ENCODE measurements around the gene SPTBN4. TPM values are rescaled to one million over a fixed set of nuclear protein-coding genes. Genes with fewer than 3 reads are reported as not detected.
A peak's percentile ranks its signal among the peaks of the same experiment; 100 is the strongest.

SPTBN4 gene
- total RNA-seq, 1 donor from 2014 or later = 0.41 TPM

DNA sequence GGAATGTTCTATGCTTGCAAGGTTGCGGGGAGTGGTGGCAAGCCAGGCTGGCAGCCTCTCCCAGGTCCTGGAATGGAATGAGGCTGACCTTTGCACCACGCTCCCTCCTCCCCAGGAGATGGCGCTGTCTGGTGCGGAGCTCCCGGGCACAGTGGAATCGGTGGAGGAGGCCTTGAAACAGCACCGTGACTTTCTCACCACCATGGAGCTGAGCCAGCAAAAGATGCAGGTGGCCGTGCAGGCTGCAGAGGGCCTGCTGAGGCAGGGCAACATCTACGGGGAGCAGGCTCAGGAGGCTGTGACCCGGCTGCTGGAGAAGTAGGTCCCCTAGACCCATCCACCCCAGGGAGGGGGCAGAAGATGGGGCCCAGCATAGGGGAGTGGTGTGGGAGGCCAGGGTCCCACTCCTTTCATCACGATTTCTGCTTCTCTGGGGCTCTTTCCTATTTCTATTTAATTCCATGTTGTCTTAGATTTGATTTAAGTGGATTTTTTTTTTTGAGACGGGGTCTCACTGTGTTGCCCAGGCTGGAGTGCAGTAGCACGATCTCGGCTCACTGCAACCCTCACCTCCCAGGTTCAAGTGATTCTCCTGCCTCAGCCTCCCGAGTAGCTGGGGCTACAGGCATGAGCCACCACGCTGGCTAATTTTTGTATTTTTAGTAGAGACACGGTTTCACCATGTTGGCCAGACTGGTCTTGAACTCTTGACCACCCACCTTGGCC, 56.7 kb downstream of the SPTBN4 start:
- no peak overlapping the region for H2AFZ ChIP-seq (ENCODE audit: low read depth, low read length)
- H3K4me2 ChIP-seq (ENCODE audit: low read length) = no peak overlapping the region
- peaks cover 5% of the 10 kb centered on the region for H3K36me3 Mint-ChIP-seq (ENCODE audit: low read depth, unreplicated experiment)

DNA sequence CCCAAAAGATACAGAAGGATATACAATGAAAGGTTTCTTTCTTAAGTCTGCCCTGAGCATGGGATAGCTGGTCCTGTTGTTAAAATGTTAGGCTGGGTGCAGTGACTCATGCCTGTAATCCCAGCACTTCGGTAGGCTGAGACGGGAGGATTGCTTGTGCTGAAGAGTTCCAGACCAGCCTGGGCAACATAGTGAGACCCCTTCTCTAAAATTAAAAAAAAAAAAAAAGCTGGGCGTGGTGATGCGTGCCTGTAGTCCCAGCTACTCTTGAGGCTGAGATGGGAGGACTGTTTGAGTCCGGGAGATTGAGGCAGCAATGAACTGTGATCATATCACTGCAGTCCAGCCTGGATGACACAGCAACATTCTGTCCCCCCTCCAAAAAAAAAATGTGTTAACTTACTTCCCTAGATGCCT, 57.3 kb downstream of the SPTBN4 start:
- Mint-ChIP-seq H3K4me3 (ENCODE audit: unreplicated experiment) (no peak overlapping the region), H3K4me1 (ENCODE audit: low read depth, unreplicated experiment) (no peaks in the 10 kb centered on the region), H3K27ac (ENCODE audit: unreplicated experiment) (no peak overlapping the region), H3K36me3 (ENCODE audit: low read depth, unreplicated experiment) (peaks cover 5% of the 10 kb centered on the region), H3K27me3 (ENCODE audit: low read depth, unreplicated experiment) (peaks cover 47% of the 10 kb centered on the region), H3K9me3 (ENCODE audit: unreplicated experiment) (peaks cover 8% of the 10 kb centered on the region)
- Histone ChIP-seq H3K27ac (ENCODE audit: low read depth, low read length) (no peak overlapping the region), H3K36me3 (ENCODE audit: insufficient read depth, low read length) (no peaks in the 10 kb centered on the region), H4K20me1 (ENCODE audit: insufficient read depth, low read length) (no peaks in the 10 kb centered on the region), H3K9ac (ENCODE audit: low read length) (no peak overlapping the region), H3K4me2 (ENCODE audit: low read length) (no peak overlapping the region), H2AFZ (ENCODE audit: low read depth, low read length) (no peak overlapping the region), H3K9me3 (ENCODE audit: insufficient read depth, low read depth, low read length) (no peaks in the 10 kb centered on the region), H3K79me2 (ENCODE audit: insufficient read depth, low read length) (no peaks in the 10 kb centered on the region), H3K4me3 (ENCODE audit: insufficient read depth, low read depth, low read length) (no peak overlapping the region), H3K27me3 (ENCODE audit: insufficient read depth, low read length) (peaks cover 11% of the 10 kb centered on the region), H3K4me1 (ENCODE audit: insufficient read depth, low read length) (no peaks in the 10 kb centered on the region)
- DNase-seq (ENCODE audit: low read depth) (no peak), FAIRE-seq (no peak)
- TF ChIP-seq, protein P1, sequence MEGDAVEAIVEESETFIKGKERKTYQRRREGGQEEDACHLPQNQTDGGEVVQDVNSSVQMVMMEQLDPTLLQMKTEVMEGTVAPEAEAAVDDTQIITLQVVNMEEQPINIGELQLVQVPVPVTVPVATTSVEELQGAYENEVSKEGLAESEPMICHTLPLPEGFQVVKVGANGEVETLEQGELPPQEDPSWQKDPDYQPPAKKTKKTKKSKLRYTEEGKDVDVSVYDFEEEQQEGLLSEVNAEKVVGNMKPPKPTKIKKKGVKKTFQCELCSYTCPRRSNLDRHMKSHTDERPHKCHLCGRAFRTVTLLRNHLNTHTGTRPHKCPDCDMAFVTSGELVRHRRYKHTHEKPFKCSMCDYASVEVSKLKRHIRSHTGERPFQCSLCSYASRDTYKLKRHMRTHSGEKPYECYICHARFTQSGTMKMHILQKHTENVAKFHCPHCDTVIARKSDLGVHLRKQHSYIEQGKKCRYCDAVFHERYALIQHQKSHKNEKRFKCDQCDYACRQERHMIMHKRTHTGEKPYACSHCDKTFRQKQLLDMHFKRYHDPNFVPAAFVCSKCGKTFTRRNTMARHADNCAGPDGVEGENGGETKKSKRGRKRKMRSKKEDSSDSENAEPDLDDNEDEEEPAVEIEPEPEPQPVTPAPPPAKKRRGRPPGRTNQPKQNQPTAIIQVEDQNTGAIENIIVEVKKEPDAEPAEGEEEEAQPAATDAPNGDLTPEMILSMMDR (IDR thresholded peaks at IDR 0.05; ENCODE audit: insufficient read depth, low read depth, low read length) = no peak
- TF ChIP-seq EZH2 (IDR thresholded peaks at IDR 0.05; ENCODE audit: insufficient read depth, low read length) = no peak

More for the DNA sequence above, 56.7 kb downstream of the SPTBN4 start:
- peak; percentile 22 for DNase-seq (ENCODE audit: low read depth)
- H3K9me3 ChIP-seq (ENCODE audit: insufficient read depth, low read depth, low read length) = no peaks in the 10 kb centered on the region
- FAIRE-seq = no peak
- Mint-ChIP-seq H3K4me3 (ENCODE audit: unreplicated experiment) (no peak overlapping the region), H3K9me3 (ENCODE audit: unreplicated experiment) (peaks cover 8% of the 10 kb centered on the region), H3K4me1 (ENCODE audit: low read depth, unreplicated experiment) (no peaks in the 10 kb centered on the region), H3K27me3 (ENCODE audit: low read depth, unreplicated experiment) (peaks cover 51% of the 10 kb centered on the region), H3K27ac (ENCODE audit: unreplicated experiment) (no peak overlapping the region)
- H3K79me2 ChIP-seq (ENCODE audit: insufficient read depth, low read length) = no peaks in the 10 kb centered on the region
- H3K27ac ChIP-seq (ENCODE audit: low read depth, low read length) = no peak overlapping the region
- no peak for TF ChIP-seq EZH2 (IDR thresholded peaks at IDR 0.05; ENCODE audit: insufficient read depth, low read length)
- TF ChIP-seq, protein P1 (IDR thresholded peaks at IDR 0.05; ENCODE audit: insufficient read depth, low read depth, low read length) = peak; percentile 51
- H3K27me3 ChIP-seq (ENCODE audit: insufficient read depth, low read length) = peaks cover 15% of the 10 kb centered on the region
- H4K20me1 ChIP-seq (ENCODE audit: insufficient read depth, low read length) = no peaks in the 10 kb centered on the region
- H3K9ac ChIP-seq (ENCODE audit: low read length) = no peak overlapping the region
- no peaks in the 10 kb centered on the region for H3K4me1 ChIP-seq (ENCODE audit: insufficient read depth, low read length)
- no peak overlapping the region for H3K4me3 ChIP-seq (ENCODE audit: insufficient read depth, low read depth, low read length)
- no peaks in the 10 kb centered on the region for H3K36me3 ChIP-seq (ENCODE audit: insufficient read depth, low read length)

DNA sequence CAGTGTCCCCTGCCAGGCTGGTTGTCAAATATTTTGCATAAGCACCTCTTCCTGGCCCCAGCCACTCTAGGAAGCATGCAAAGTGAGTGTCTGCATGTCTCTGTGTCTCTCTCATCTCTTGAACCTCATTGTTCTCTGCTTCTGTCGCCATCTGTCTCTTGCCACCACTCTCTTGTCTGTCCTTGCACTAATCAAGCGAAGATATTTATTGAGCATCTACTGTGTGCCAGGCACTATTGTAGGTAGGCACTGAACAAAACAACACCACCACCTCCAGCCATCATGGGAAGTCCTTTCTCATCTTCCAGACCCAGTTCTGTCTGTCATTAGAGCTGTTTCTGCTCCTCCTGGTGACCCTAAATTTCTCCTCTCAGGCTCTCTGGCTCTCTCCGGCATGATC, 57.9 kb downstream of the SPTBN4 start:
- peaks cover 48% of the 10 kb centered on the region for H3K27me3 Mint-ChIP-seq (ENCODE audit: low read depth, unreplicated experiment)
- H3K9me3 Mint-ChIP-seq (ENCODE audit: unreplicated experiment) = peaks cover 8% of the 10 kb centered on the region
- no peak overlapping the region for H3K27ac Mint-ChIP-seq (ENCODE audit: unreplicated experiment)

More for the DNA sequence above, 57.9 kb downstream of the SPTBN4 start:
- H3K9me3 ChIP-seq (ENCODE audit: insufficient read depth, low read depth, low read length) = no peaks in the 10 kb centered on the region
- H3K27ac ChIP-seq (ENCODE audit: low read depth, low read length) = no peak overlapping the region
- H4K20me1 ChIP-seq (ENCODE audit: insufficient read depth, low read length) = no peaks in the 10 kb centered on the region
- TF ChIP-seq, protein P1 (IDR thresholded peaks at IDR 0.05; ENCODE audit: insufficient read depth, low read depth, low read length) = no peak
- TF ChIP-seq EZH2 (IDR thresholded peaks at IDR 0.05; ENCODE audit: insufficient read depth, low read length) = no peak
- H2AFZ ChIP-seq (ENCODE audit: low read depth, low read length) = no peak overlapping the region
- peaks cover 5% of the 10 kb centered on the region for H3K36me3 Mint-ChIP-seq (ENCODE audit: low read depth, unreplicated experiment)
- H3K36me3 ChIP-seq (ENCODE audit: insufficient read depth, low read length) = no peaks in the 10 kb centered on the region
- FAIRE-seq (no peak), DNase-seq (ENCODE audit: low read depth) (no peak)
- no peaks in the 10 kb centered on the region for H3K79me2 ChIP-seq (ENCODE audit: insufficient read depth, low read length)
- peak overlapping the region; percentile 22 for H3K4me3 Mint-ChIP-seq (ENCODE audit: unreplicated experiment)
- H3K4me1 Mint-ChIP-seq (ENCODE audit: low read depth, unreplicated experiment) = no peaks in the 10 kb centered on the region
- H3K4me2 ChIP-seq (ENCODE audit: low read length) = no peak overlapping the region
- peaks cover 10% of the 10 kb centered on the region for H3K27me3 ChIP-seq (ENCODE audit: insufficient read depth, low read length)
- no peak overlapping the region for H3K4me3 ChIP-seq (ENCODE audit: insufficient read depth, low read depth, low read length)
- H3K4me1 ChIP-seq (ENCODE audit: insufficient read depth, low read length) = peaks cover 3% of the 10 kb centered on the region
- no peak overlapping the region for H3K9ac ChIP-seq (ENCODE audit: low read length)

Measured in astrocyte (in vitro differentiated cells and primary cell).